Measurements from ENCODE around the gene KLK2.

The KLK2 gene

DNA sequence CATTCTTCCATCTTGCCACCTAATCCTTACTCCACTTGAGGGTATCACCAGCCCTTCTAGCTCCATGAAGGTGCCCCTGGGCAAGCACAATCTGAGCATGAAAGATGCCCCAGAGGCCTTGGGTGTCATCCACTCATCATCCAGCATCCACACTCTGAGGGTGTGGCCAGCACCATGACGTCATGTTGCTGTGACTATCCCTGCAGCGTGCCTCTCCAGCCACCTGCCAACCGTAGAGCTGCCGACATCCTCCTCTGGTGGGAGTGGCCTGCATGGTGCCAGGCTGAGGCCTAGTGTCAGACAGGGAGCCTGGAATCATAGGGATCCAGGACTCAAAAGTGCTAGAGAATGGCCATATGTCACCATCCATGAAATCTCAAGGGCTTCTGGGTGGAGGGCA is 21.6 kb upstream of the KLK2 start:
- DNase-seq: no peak

- no peak for DNase-seq
These were observed 18.4 kb upstream of the KLK2 start, which contains the start of gene KLK3 for GRCh38 chr19:50854636-50855410. KLK3 (plus strand) TSS chr19:50854915; CDS start chr19:50854956, 41 bp downstream.

- DNase-seq: no peak
These were observed 15.9 kb upstream of the KLK2 start for GRCh38 chr19:50857366-50857765.

DNA sequence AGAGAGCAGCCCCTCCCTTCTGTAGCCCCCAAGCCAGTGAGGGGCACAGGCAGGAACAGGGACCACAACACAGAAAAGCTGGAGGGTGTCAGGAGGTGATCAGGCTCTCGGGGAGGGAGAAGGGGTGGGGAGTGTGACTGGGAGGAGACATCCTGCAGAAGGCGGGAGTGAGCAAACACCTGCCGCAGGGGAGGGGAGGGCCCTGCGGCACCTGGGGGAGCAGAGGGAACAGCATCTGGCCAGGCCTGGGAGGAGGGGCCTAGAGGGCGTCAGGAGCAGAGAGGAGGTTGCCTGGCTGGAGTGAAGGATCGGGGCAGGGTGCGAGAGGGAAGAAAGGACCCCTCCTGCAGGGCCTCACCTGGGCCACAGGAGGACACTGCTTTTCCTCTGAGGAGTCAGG is 14.4 kb upstream of the KLK2 start:
- DNase-seq: no peak

DNA sequence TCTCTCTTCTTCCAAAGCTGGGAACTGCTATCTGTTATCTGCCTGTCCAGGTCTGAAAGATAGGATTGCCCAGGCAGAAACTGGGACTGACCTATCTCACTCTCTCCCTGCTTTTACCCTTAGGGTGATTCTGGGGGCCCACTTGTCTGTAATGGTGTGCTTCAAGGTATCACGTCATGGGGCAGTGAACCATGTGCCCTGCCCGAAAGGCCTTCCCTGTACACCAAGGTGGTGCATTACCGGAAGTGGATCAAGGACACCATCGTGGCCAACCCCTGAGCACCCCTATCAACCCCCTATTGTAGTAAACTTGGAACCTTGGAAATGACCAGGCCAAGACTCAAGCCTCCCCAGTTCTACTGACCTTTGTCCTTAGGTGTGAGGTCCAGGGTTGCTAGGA is 13.4 kb upstream of the KLK2 start:
- DNase-seq: no peak

GRCh38 chr19:50861010-50861409 is 12.2 kb upstream of the KLK2 start:
- no peak for DNase-seq

GRCh38 chr19:50861496-50862286 is 11.5 kb upstream of the KLK2 start:
- no peak for DNase-seq

DNA sequence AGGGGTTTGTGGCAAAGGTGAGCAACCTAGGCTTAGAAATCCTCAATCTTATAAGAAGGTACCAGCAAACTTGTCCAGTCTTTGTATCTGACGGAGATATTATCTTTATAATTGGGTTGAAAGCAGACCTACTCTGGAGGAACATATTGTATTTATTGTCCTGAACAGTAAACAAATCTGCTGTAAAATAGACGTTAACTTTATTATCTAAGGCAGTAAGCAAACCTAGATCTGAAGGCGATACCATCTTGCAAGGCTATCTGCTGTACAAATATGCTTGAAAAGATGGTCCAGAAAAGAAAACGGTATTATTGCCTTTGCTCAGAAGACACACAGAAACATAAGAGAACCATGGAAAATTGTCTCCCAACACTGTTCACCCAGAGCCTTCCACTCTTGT is 3.8 kb upstream of the KLK2 start:
- DNase-seq: no peak

DNA sequence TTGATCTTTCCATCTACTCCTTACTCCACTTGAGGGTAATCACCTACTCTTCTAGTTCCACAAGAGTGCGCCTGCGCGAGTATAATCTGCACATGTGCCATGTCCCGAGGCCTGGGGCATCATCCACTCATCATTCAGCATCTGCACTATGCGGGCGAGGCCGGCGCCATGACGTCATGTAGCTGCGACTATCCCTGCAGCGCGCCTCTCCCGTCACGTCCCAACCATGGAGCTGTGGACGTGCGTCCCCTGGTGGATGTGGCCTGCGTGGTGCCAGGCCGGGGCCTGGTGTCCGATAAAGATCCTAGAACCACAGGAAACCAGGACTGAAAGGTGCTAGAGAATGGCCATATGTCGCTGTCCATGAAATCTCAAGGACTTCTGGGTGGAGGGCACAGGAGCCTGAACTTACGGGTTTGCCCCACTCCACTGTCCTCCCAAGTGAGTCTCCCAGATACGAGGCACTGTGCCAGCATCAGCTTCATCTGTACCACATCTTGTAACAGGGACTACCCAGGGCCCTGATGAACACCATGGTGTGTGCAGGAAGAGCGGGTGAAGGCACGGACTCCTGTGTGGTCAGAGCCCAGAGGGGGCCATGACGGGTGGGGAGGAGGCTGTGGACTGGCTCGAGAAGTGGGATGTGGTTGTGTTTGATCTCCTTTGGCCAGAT is 2.7 kb upstream of the KLK2 start:
- no peak for DNase-seq

- DNase-seq: no peak
These were observed 972 bp downstream of the KLK2 start for GRCh38 chr19:50874211-50874610.

DNA sequence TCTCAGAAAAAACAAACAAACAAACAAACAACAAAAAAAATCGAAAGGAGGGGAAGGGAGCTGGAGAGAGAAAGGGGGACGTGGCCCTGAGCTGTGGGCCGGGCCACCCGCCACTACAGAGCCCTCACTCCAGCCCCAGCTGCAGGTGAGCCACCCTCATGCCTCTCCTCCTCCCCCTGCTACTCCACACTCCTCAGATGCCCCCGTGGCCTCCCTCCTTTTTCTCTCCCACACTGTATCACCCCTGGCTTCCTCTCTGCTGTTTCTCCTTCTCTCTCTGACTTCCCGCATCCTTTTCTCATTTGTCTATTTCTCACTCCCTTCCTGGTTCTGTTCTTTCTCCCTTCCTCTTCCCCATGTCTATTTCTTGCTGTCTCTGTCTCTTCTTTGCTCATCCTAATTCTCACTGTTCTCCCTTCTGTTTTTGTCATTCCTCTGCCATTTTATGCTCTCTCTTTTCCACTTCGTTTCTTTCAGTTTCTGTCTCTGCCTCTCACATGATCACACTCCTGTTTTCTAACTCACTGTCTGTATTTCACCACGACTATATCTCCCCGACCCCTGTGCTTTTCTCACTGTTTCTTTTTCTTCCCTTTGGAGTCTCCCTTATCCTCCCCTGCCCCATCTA is 2.7 kb downstream of the KLK2 start:
- no peak for DNase-seq

DNA sequence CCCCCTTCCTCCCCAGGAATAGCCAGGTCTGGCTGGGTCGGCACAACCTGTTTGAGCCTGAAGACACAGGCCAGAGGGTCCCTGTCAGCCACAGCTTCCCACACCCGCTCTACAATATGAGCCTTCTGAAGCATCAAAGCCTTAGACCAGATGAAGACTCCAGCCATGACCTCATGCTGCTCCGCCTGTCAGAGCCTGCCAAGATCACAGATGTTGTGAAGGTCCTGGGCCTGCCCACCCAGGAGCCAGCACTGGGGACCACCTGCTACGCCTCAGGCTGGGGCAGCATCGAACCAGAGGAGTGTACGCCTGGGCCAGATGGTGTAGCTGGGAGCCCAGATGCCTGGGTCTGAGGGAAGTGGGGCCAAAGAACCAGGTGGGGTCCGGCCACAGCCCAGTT is 3.2 kb downstream of the KLK2 start:
- DNase-seq: no peak

GRCh38 chr19:50877338-50877737 is 4.1 kb downstream of the KLK2 start:
- no peak for DNase-seq

GRCh38 chr19:50878851-50879250 is 5.6 kb downstream of the KLK2 start:
- DNase-seq: no peak

- no peak for DNase-seq
These were observed 7.0 kb downstream of the KLK2 start for GRCh38 chr19:50880241-50880640.

DNA sequence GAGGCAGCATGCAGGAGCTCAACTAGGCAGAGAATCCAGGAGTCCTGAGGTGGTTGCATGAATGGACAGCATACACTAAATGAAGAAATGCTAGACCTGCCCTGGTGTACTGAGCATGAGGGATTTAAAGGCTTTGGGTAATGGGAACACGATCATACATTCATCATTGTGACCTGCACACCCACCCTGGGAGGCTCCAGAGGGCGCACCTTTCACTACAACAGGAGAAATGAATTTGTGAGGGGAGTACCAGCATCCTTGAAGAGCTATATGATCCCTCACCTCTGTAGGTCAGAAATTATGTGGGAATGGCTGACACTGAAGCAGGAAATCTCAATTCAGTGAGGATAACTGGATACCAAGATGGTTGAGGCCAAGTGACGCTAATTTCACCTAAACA is 8.9 kb downstream of the KLK2 start:
- no peak for DNase-seq

DNA sequence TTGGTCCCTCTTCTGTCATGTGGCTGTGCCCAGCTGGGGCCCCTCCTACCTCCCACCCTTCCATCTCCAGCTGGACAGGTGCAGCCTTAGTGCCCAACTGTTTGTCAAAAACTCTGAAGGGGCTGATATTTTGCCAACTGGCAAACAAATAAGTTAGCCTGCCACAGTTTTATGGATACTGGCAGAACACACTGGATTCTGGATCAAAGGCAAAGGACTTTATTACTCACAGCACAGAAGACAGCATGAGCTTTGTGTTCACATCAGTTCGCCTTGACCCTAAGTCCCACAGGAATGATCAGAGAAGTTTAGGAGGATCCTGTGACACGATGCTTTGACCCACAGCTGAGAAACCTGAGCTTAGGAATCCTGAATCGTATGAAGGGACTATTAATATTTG is 16.4 kb downstream of the KLK2 start:
- no peak for DNase-seq

DNA sequence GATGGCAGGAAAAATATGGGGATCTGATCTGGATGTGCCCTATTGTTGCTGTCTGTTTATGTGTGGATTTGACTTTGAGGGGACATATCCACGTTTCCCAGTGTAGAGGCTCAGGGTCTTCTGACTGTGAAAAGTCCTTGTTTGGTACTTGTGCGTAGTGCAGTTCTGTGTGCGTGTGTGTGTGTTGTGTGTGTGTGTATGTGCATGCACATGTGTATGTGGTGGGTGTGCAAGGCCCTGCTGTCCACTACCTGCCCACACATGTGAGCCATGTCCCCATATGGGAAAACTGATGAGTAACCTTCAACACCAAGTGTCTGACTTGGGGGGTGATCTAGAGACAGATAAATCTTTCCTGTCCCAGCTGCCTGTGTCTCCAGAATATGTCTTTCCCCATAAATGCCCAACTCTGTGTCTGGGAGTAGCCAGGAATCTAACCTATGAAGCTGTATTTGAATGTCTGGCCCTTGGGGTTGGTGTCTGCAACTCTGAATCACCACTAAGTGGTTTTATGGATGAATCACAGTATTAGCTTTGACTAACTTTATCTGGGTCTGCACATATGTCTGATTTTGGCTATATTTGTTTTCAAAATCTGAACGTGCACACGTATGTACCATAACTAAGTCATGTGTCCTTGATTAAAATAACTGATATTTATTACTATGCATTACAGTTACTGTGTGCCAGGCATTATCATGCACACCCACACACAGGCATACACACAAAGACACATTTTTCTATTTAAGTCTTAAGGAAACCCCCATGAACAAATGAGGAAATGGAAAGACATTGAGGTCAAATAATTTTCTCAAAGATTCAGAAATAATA is 17.4 kb downstream of the KLK2 start:
- DNase-seq: no peak

DNA sequence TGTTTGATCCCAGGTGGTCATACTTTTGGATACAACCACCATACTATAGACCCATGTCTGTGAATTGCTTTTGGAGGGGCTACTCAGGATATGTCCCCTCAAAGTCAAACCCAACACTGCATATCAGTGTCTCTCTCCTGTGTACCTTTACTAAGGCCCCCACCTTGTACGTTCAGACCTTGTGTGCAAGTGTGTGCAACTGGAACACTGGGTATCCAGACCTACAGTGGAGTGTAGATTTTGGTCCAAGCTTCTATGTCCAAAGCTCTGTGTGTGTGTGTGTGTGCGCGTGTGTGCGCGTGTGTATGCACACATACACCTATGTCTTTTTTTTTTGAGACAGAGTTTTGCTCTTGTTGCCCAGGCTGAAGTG is 18.0 kb downstream of the KLK2 start:
- DNase-seq: no peak

DNA sequence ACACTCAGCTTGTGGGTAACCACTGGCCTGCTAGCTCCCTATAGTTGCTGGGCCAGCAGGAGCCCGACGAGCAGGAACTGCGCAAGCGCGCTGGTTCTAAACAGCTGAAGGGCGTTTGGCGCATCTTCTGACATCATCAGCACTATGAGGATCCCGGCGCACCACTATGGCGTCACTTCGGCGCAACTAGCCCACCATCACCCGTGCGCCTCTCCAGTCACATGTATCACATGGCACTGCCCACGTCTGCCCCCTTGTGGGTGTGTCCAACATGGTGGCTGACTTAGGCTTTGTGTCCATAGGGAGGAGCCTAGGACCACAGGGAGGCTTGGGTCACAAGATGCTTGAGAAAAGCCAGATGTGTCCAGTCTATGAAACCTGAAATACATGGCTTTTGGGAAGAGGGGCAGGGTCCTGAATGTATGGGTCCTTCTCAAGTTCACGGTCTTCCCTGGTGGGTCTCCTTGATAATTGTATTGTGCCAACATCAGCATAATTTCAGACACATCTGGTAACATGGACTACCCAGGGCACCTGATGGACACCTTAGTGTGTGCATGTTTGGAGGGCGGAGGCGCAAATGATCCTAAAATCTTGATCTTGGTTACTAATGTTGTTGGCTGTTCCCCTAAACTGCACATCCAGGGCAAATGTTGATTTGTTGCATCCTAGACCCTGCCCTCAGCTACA is 20.0 kb downstream of the KLK2 start:
- no peak for DNase-seq

GRCh38 chr19:50894478-50895356 is 21.5 kb downstream of the KLK2 start:
- no peak for DNase-seq
